GM19372 (cell line): Measurements from ENCODE around the gene OR5C1.
"Not testable (repeated sequence)": the region's sequence is repeated elsewhere in the genome, so short reads cannot be mapped to it uniquely, and the experiment has no call there.

Experiments
- ATAC-seq: cut with Tn5 transposase; IDR thresholded peaks from one replicate; pipeline ENCODE4 v1.9.1; 2021; ENCODE audit warnings: mild to moderate bottlenecking, low read depth, moderate library complexity; ENCODE audit not compliant: unreplicated experiment

Gene OR5C1

GRCh38 chr9:122810306-122810946 is 21.7 kb downstream of the OR5C1 start:
- peak; percentile 86 for ATAC-seq

- ATAC-seq, result no peak
Measured at GRCh38 chr9:122812736-122813135, 24.0 kb downstream of the OR5C1 start.

GRCh38 chr9:122814545-122814944 is 25.8 kb downstream of the OR5C1 start:
- ATAC-seq, result no peak

- ATAC-seq, result no peak
Measured at GRCh38 chr9:122815544-122815943, 26.8 kb downstream of the OR5C1 start.

GRCh38 chr9:122816163-122816867 is 27.6 kb downstream of the OR5C1 start:
- no peak for ATAC-seq

GRCh38 chr9:122819326-122819725 is 30.6 kb downstream of the OR5C1 start:
- ATAC-seq, result no peak

GRCh38 chr9:122819791-122820489 is 31.2 kb downstream of the OR5C1 start:
- ATAC-seq, result no peak

- ATAC-seq, result no peak
Measured at GRCh38 chr9:122820490-122820845, 31.7 kb downstream of the OR5C1 start.

GRCh38 chr9:122821278-122821943 is 32.7 kb downstream of the OR5C1 start:
- no peak for ATAC-seq

GRCh38 chr9:122822056-122822455 is 33.3 kb downstream of the OR5C1 start:
- ATAC-seq, result no peak

- no peak for ATAC-seq
Measured at GRCh38 chr9:122822938-122823337, 34.2 kb downstream of the OR5C1 start.

GRCh38 chr9:122827761-122828093 is 39.0 kb downstream of the OR5C1 start:
- ATAC-seq, result peak; percentile 3

GRCh38 chr9:122828965-122829284 is 40.2 kb downstream of the OR5C1 start:
- not testable (repeated sequence) for ATAC-seq

GRCh38 chr9:122832194-122832593 is 43.5 kb downstream of the OR5C1 start:
- no peak for ATAC-seq

GRCh38 chr9:122835313-122835731 is 46.6 kb downstream of the OR5C1 start:
- ATAC-seq, result no peak

GRCh38 chr9:122837266-122837850 is 48.6 kb downstream of the OR5C1 start:
- no peak for ATAC-seq

GRCh38 chr9:122838441-122838840 is 49.7 kb downstream of the OR5C1 start:
- ATAC-seq, result not testable (repeated sequence)
